H9 (cell line): Measurements from ENCODE around the gene HRH1. TPM values are rescaled to one million over a fixed set of nuclear protein-coding genes. Genes with fewer than 3 reads are reported as not detected.
"Not testable (repeated sequence)": the region's sequence is repeated elsewhere in the genome, so short reads cannot be mapped to it uniquely, and the experiment has no call there.

Experiments
- DNase-seq: peaks from one replicate; pipeline ENCODE4 v3.0.0-alpha.2; 2017
- H2AFZ ChIP-seq: one replicate; pipeline ENCODE4 v1.6.1; 2013; ENCODE audit warnings: mild to moderate bottlenecking, low read length, control low read depth, moderate library complexity
- H2AK5ac ChIP-seq: 2 replicates; pipeline ENCODE4 v1.6.1; 2013; ENCODE audit warnings: low read length, control low read depth, mixed read lengths; ENCODE audit not compliant: insufficient read length
- H2BK120ac ChIP-seq: one replicate; pipeline ENCODE4 v1.6.1; 2013; ENCODE audit warnings: low read depth, mild to moderate bottlenecking, low read length, control low read depth, inconsistent platforms; ENCODE audit not compliant: poor library complexity, severe bottlenecking
- H2BK12ac ChIP-seq: 2 replicates; pipeline ENCODE4 v1.6.1; 2013; ENCODE audit warnings: low read length, control low read depth, mixed read lengths, low read depth; ENCODE audit not compliant: insufficient read length
- H2BK15ac ChIP-seq: 2 replicates; pipeline ENCODE4 v1.6.1; 2013; ENCODE audit warnings: low read depth, low read length, control low read depth
- H2BK20ac ChIP-seq: one replicate; pipeline ENCODE4 v1.6.1; 2013; ENCODE audit warnings: low read depth, mild to moderate bottlenecking, low read length, control low read depth, inconsistent platforms; ENCODE audit not compliant: poor library complexity, severe bottlenecking
- H2BK5ac ChIP-seq: 2 replicates; pipeline ENCODE4 v1.6.1; 2013; ENCODE audit warnings: low read length, control low read depth, mixed read lengths; ENCODE audit not compliant: insufficient read length
- H3K14ac ChIP-seq: 2 replicates; pipeline ENCODE4 v1.6.1; 2013; ENCODE audit warnings: low read length, control low read depth; ENCODE audit not compliant: insufficient read depth
- H3K18ac ChIP-seq: 2 replicates; pipeline ENCODE4 v1.6.1; 2013; ENCODE audit warnings: low read depth, mild to moderate bottlenecking, mixed read lengths, low read length, control low read depth; ENCODE audit not compliant: insufficient read length
- H3K23ac ChIP-seq: 2 replicates; pipeline ENCODE4 v1.6.1; 2013; ENCODE audit warnings: low read length, control low read depth, mixed read lengths, low read depth; ENCODE audit not compliant: insufficient read length
- H3K23me2 ChIP-seq: 2 replicates; pipeline ENCODE4 v1.6.1; 2013; ENCODE audit warnings: low read depth, mild to moderate bottlenecking, mixed read lengths, low read length, control low read depth; ENCODE audit not compliant: insufficient read length, poor library complexity, severe bottlenecking
- H3K27ac ChIP-seq: 2 replicates; pipeline ENCODE4 v1.5.1; 2013; ENCODE audit warnings: low read length, control low read depth, mixed read lengths, low read depth; ENCODE audit not compliant: insufficient read length
- H3K27me3 ChIP-seq: 2 replicates; pipeline ENCODE4 v1.6.1; 2013; ENCODE audit warnings: low read length, control low read depth, inconsistent platforms; ENCODE audit not compliant: insufficient read depth
- H3K4ac ChIP-seq: 2 replicates; pipeline ENCODE4 v1.6.1; 2013; ENCODE audit warnings: low read depth, mild to moderate bottlenecking, control low read depth, inconsistent platforms, low read length, moderate library complexity
- H3K4me1 ChIP-seq: 2 replicates; pipeline ENCODE4 v1.6.1; 2013; ENCODE audit warnings: low read length, control low read depth, inconsistent platforms; ENCODE audit not compliant: insufficient read depth
- H3K4me2 ChIP-seq: 2 replicates; pipeline ENCODE4 v1.6.1; 2013; ENCODE audit warnings: low read length, control low read depth, mixed read lengths; ENCODE audit not compliant: insufficient read length, insufficient read depth
- H3K56ac ChIP-seq: 2 replicates; pipeline ENCODE4 v1.6.1; 2013; ENCODE audit warnings: low read depth, mild to moderate bottlenecking, mixed read lengths, low read length, control low read depth; ENCODE audit not compliant: insufficient read length
- H3K79me1 ChIP-seq: 2 replicates; pipeline ENCODE4 v1.6.1; 2013; ENCODE audit warnings: low read depth, mild to moderate bottlenecking, moderate library complexity, low read length, control low read depth, inconsistent platforms; ENCODE audit not compliant: insufficient read depth, poor library complexity, severe bottlenecking
- H3K79me2 ChIP-seq: 2 replicates; pipeline ENCODE4 v1.6.1; 2013; ENCODE audit warnings: low read length, control low read depth, inconsistent platforms; ENCODE audit not compliant: insufficient read depth
- H3K9ac ChIP-seq: 2 replicates; pipeline ENCODE4 v1.6.1; 2013; ENCODE audit warnings: low read length, control low read depth, mixed read lengths; ENCODE audit not compliant: insufficient read length; ENCODE audit errors: extremely low read depth
- H3K9me3 ChIP-seq: one replicate; pipeline ENCODE4 v1.6.1; 2013; ENCODE audit warnings: low read depth, low read length, inconsistent platforms; ENCODE audit not compliant: control insufficient read depth
- H3T11ph ChIP-seq: one replicate; pipeline ENCODE4 v1.6.1; 2013; ENCODE audit warnings: mild to moderate bottlenecking, low read length, control low read depth, inconsistent platforms
- H4K20me1 ChIP-seq: one replicate; pipeline ENCODE4 v1.6.1; 2013; ENCODE audit not compliant: control insufficient read depth, insufficient read length, insufficient read depth
- H4K5ac ChIP-seq: 2 replicates; pipeline ENCODE4 v1.6.1; 2013; ENCODE audit warnings: low read depth, mild to moderate bottlenecking, mixed read lengths, low read length, control low read depth; ENCODE audit not compliant: insufficient read length
- H4K8ac ChIP-seq: replicated peaks from 2 replicates; pipeline ENCODE4 v1.6.1; 2013; ENCODE audit warnings: low read length, control low read depth, mixed read lengths, low read depth; ENCODE audit not compliant: insufficient read length
- H4K91ac ChIP-seq: 2 replicates; pipeline ENCODE4 v1.6.1; 2013; ENCODE audit warnings: low read depth, mild to moderate bottlenecking, moderate library complexity, mixed read lengths, low read length, control low read depth; ENCODE audit not compliant: insufficient read length
- H3K27ac Mint-ChIP-seq, 3 experiments: 2 replicates in 2 of 3; 3 replicates in 1 of 3; pipeline ENCODE4 v1.8.0; 2020 to 2021; ENCODE audit warnings: mixed read lengths in 3 of 3, mild to moderate bottlenecking in 1 of 3, moderate library complexity in 1 of 3
- H3K27me3 Mint-ChIP-seq: 2 replicates; pipeline ENCODE4 v1.8.0; 2021; ENCODE audit warnings: low read depth, mild to moderate bottlenecking, moderate library complexity, mixed read lengths
- H3K36me3 Mint-ChIP-seq, 3 experiments: 2 replicates in 2 of 3; 3 replicates in 1 of 3; pipeline ENCODE4 v1.8.0; 2020 to 2021; ENCODE audit warnings: low read depth in 3 of 3, mixed read lengths in 3 of 3; ENCODE audit not compliant: insufficient read depth in 1 of 3
- H3K4me1 Mint-ChIP-seq, 2 experiments: 2 replicates each; pipeline ENCODE4 v1.8.0; 2020; ENCODE audit warnings: mixed read lengths in 2 of 2
- H3K4me3 Mint-ChIP-seq, 2 experiments: 2 replicates in 1 of 2; 3 replicates in 1 of 2; pipeline ENCODE4 v1.8.0; 2020 to 2021; ENCODE audit warnings: mild to moderate bottlenecking in 2 of 2, mixed read lengths in 2 of 2, moderate library complexity in 1 of 2
- H3K9me3 Mint-ChIP-seq, 2 experiments: 2 replicates in 1 of 2; 3 replicates in 1 of 2; pipeline ENCODE4 v1.8.0; 2020; ENCODE audit warnings: mild to moderate bottlenecking in 2 of 2, mixed read lengths in 2 of 2, moderate library complexity in 1 of 2
- WGBS: extraction: QIAGEN DNeasy Blood & Tissue Kit; methylation state at CpG from one replicate; pipeline ENCODE4 v1.1.7; 2013; ENCODE audit warnings: missing lambda C conversion rate, low lambda C conversion rate, mixed read lengths; ENCODE audit not compliant: insufficient read length; ENCODE audit errors: extremely low coverage; 5-methylcytosine and 5-hydroxymethylcytosine counted together
- total RNA-seq: library from RNA; stranded (reverse); gene quantifications from 2 replicates; pipeline ENCODE4 v1.2.1, GENCODE V29; 2021
- TF ChIP-seq, protein P1 (sequence below): fragments of 200-600 bp; sonication (generic); conservative IDR thresholded peaks from 3 replicates; pipeline ENCODE4 v1.8.0; 2021; ENCODE audit warnings: antibody characterized with exemption, mild to moderate bottlenecking

The HRH1 gene
- total RNA-seq, 1 experiment from 2014 or later = 0.74 TPM

DNA sequence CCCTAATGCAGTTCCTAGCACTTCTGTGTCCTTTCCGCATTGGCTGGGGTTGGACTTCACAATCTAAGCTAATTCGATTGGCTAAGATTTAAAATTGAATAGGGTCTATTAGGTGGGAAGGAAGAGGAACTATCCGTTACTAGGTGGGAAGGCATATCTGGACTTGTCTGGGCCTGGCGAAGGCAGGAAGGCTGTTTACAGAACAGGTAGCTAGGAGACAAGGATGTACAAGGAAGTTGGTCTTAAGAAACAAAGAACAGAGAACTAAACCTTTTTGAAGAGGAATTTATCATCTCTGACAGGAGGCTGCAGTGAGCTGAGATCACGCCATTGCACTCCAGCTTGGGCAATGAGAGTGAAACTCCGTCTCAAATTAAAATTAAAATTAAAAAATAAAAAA, 100.6 kb downstream of the HRH1 start:
- Histone ChIP-seq H3K23ac (no peak overlapping the region), H3K27ac (no peak overlapping the region)
- WGBS = no CpG with 5 or more reads among the region's 6 CpGs

DNA sequence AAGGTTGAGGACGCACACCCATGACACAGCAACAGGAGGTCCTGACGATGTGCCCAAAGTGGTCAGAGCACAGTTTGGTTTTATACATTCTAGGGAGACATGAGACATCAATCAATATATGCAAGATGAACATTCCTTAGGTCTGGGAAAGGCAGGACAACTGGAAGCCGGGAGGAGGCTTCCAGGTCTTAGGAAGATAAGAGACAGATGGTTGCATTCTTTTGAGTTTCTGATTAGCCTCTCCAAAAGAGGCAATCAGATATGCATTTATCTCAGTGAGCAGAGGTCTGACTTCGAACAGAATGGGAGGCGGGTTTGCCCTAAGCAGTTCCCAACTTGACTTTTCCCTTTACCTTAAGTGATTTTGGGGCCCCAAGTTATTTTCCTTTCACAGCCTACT, 101.2 kb downstream of the HRH1 start:
- H3K9ac ChIP-seq, H2BK12ac ChIP-seq, H3K56ac ChIP-seq, H3K9me3 Mint-ChIP-seq, H3K4me3 Mint-ChIP-seq, H3K36me3 Mint-ChIP-seq, H3K27ac ChIP-seq, H2AFZ ChIP-seq, H3K9me3 ChIP-seq, H3K4me2 ChIP-seq, H3K23me2 ChIP-seq, H4K91ac ChIP-seq, H2BK20ac ChIP-seq, H3K4me1 ChIP-seq, H2BK15ac ChIP-seq, H2BK5ac ChIP-seq, H3K27me3 Mint-ChIP-seq, H3K4ac ChIP-seq, H3K27ac Mint-ChIP-seq, H3K79me1 ChIP-seq, H4K5ac ChIP-seq, H3K79me2 ChIP-seq, H2AK5ac ChIP-seq, H4K8ac ChIP-seq, H4K20me1 ChIP-seq, H3K18ac ChIP-seq, H3T11ph ChIP-seq, H3K14ac ChIP-seq, H3K27me3 ChIP-seq, DNase-seq, H3K23ac ChIP-seq, H3K4me1 Mint-ChIP-seq, H2BK120ac ChIP-seq: not testable (repeated sequence)
- WGBS = no CpG with 5 or more reads among the region's 5 CpGs

More for the DNA sequence above, 100.6 kb downstream of the HRH1 start:
- Histone ChIP-seq H2BK120ac (no peak overlapping the region), H3K4me1 (no peaks in the 10 kb centered on the region), H3K14ac (no peak overlapping the region), H3K4me2 (no peak overlapping the region), H2AK5ac (no peak overlapping the region), H3K9ac (no peak overlapping the region), H4K20me1 (no peaks in the 10 kb centered on the region), H3K23me2 (no peaks in the 10 kb centered on the region), H4K91ac (no peak overlapping the region), H3K27me3 (no peaks in the 10 kb centered on the region), H4K8ac (no peak overlapping the region), H2BK5ac (no peak overlapping the region), H3K56ac (no peak overlapping the region), H2BK12ac (no peak overlapping the region), H3K9me3 (no peaks in the 10 kb centered on the region), H3K4ac (no peak overlapping the region), H3T11ph (no peak overlapping the region), H2BK20ac (no peak overlapping the region), H4K5ac (no peak overlapping the region), H3K79me1 (no peaks in the 10 kb centered on the region), H2AFZ (no peak overlapping the region), H3K18ac (no peak overlapping the region), H2BK15ac (no peak overlapping the region), H3K79me2 (no peaks in the 10 kb centered on the region)
- Mint-ChIP-seq H3K27me3 (peaks cover 9% of the 10 kb centered on the region), H3K4me1 (no peaks in the 10 kb centered on the region), H3K9me3 (no peaks in the 10 kb centered on the region), H3K4me3 (no peak overlapping the region), H3K27ac (no peak overlapping the region), H3K36me3 (no peaks in the 10 kb centered on the region)
- TF ChIP-seq, protein P1, sequence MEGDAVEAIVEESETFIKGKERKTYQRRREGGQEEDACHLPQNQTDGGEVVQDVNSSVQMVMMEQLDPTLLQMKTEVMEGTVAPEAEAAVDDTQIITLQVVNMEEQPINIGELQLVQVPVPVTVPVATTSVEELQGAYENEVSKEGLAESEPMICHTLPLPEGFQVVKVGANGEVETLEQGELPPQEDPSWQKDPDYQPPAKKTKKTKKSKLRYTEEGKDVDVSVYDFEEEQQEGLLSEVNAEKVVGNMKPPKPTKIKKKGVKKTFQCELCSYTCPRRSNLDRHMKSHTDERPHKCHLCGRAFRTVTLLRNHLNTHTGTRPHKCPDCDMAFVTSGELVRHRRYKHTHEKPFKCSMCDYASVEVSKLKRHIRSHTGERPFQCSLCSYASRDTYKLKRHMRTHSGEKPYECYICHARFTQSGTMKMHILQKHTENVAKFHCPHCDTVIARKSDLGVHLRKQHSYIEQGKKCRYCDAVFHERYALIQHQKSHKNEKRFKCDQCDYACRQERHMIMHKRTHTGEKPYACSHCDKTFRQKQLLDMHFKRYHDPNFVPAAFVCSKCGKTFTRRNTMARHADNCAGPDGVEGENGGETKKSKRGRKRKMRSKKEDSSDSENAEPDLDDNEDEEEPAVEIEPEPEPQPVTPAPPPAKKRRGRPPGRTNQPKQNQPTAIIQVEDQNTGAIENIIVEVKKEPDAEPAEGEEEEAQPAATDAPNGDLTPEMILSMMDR = no peak
- no peak for DNase-seq
